Bone marrow (tissue), 2 donors: ENCODE measurements around the gene CDH12.

Experiments used
- DNase-seq, 2 donors: peaks; one replicate each; lab custom pipeline; 2025; lab: John Stamatoyannopoulos, UW

CDH12 gene

GRCh38 chr5:21709770-21710169 is 1143.4 kb downstream of the CDH12 start:
- DNase-seq = no peak

GRCh38 chr5:21704974-21705668 is 1148.0 kb downstream of the CDH12 start:
- no peak for DNase-seq

GRCh38 chr5:21701317-21701716 is 1151.8 kb downstream of the CDH12 start:
- no peak for DNase-seq
